Endodermal cell (in vitro differentiated cells): ENCODE data around the gene EGFR. TPM values are rescaled to one million over a fixed set of nuclear protein-coding genes. Genes with fewer than 3 reads are reported as not detected.

Experiments
- DNase-seq: peaks from one replicate; pipeline ENCODE4 v3.0.0-alpha.2; 2017
- H3K27ac ChIP-seq: 2 replicates; pipeline ENCODE4 v1.5.1; 2013; ENCODE audit warnings: mild to moderate bottlenecking, low read depth, low read length, moderate library complexity
- H3K27me3 ChIP-seq: 2 replicates; pipeline ENCODE4 v1.6.1; 2013; ENCODE audit warnings: mild to moderate bottlenecking, low read length, moderate library complexity; ENCODE audit not compliant: insufficient read depth, control insufficient read depth, poor library complexity, severe bottlenecking
- H3K36me3 ChIP-seq: 2 replicates; pipeline ENCODE4 v1.7.0; 2013; ENCODE audit warnings: mild to moderate bottlenecking, low read length, moderate library complexity; ENCODE audit not compliant: control insufficient read depth, insufficient read depth
- H3K4me1 ChIP-seq: one replicate; pipeline ENCODE4 v1.7.0; 2013; ENCODE audit warnings: low read length; ENCODE audit not compliant: control insufficient read depth, insufficient read depth
- H3K4me3 ChIP-seq: 2 replicates; pipeline ENCODE4 v1.5.1; 2013; ENCODE audit warnings: mild to moderate bottlenecking, low read length, moderate library complexity
- H3K9ac ChIP-seq: 2 replicates; pipeline ENCODE4 v1.6.1; 2013; ENCODE audit warnings: mild to moderate bottlenecking, low read length, moderate library complexity; ENCODE audit not compliant: poor library complexity, severe bottlenecking; ENCODE audit errors: extremely low read depth
- H3K9me3 ChIP-seq: 2 replicates; pipeline ENCODE4 v1.6.1; 2013; ENCODE audit warnings: mild to moderate bottlenecking, low read length, moderate library complexity; ENCODE audit not compliant: control insufficient read depth
- H3K27ac Mint-ChIP-seq: 2 replicates; pipeline ENCODE4 v1.8.0; 2020; ENCODE audit warnings: mixed read lengths
- H3K27me3 Mint-ChIP-seq: 2 replicates; pipeline ENCODE4 v1.8.0; 2021; ENCODE audit warnings: mild to moderate bottlenecking, mixed read lengths; ENCODE audit not compliant: insufficient read depth
- H3K36me3 Mint-ChIP-seq: 2 replicates; pipeline ENCODE4 v1.8.0; 2020; ENCODE audit warnings: low read depth, mixed read lengths
- H3K4me1 Mint-ChIP-seq: 2 replicates; pipeline ENCODE4 v1.8.0; 2020; ENCODE audit warnings: mixed read lengths
- H3K4me3 Mint-ChIP-seq: 2 replicates; pipeline ENCODE4 v1.8.0; 2020; ENCODE audit warnings: mild to moderate bottlenecking, moderate library complexity, mixed read lengths
- H3K9me3 Mint-ChIP-seq: 2 replicates; pipeline ENCODE4 v1.8.0; 2020; ENCODE audit warnings: mild to moderate bottlenecking, mixed read lengths
- WGBS, 2 experiments: methylation state at CpG; one replicate each; pipeline versions ENCODE4 v1.1.5 to v1.1.7; 2013; ENCODE audit warnings: missing lambda C conversion rate in 2 of 2, mixed read lengths in 1 of 2; ENCODE audit not compliant: insufficient coverage in 1 of 2, insufficient read length in 1 of 2; 5-methylcytosine and 5-hydroxymethylcytosine counted together
- total RNA-seq, 2 donors: library from RNA; stranded (reverse); fragmentation: NEBNext Ultra II Directional in 1 of 2; extraction: Animal tissue kit (Norgen Biotek cat#: 25700) in 1 of 2; gene quantifications; 2 replicates in 1 of 2; 3 replicates in 1 of 2; pipeline ENCODE4 v1.2.1, GENCODE V29; 2021
- TF ChIP-seq, protein P1 (sequence below): fragments of 200-600 bp; sonication (generic); conservative IDR thresholded peaks from 2 replicates; pipeline ENCODE4 v1.5.0; 2021; ENCODE audit warnings: antibody characterized with exemption, mild to moderate bottlenecking

EGFR gene
- total RNA-seq, 2 donors from 2014 or later: 5.0 to 5.8 TPM

DNA sequence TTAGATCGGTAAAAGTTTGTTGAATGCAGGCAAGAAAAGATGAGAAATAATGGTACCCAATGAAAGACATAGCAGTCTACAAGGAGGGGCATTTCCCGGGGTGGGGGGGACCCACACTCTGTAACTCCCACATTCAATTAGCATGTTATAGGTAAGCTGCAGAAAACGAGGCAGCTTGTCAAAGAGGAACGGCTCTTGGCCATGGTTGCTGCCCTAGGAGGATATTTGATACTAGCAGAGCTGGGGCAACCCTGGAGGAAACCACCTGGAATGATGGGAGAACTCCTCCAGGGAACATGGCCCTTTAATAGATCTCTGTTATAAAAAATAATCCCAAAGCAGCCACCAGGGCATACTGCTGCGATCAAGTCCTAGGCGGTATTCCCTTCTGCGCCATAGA, 98.5 kb downstream of the EGFR start:
- no peak overlapping the region for H3K27ac Mint-ChIP-seq
- no peak overlapping the region for H3K4me3 Mint-ChIP-seq
- 88 to 92% methylated on average over 3 to 7 of the region's 7 CpGs for WGBS, 2 experiments

DNA sequence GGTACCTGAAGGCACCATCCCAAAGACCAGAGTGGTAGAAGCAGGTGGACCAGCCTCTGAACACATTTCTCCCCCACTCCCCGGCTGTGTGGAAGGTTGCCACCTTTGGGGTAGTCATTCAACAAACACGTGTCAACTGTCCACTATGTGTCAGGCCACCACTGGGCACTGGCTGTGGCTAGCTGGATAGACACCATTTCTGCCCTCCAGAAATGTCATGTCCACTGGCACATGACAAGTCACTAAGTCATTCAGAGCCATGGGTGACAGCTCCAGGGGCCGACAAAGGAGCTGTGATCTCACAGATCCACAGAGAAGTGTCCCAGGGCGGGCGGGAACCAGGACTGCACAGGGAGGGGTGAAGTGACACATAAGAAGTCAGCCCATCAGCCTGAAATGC, 99.6 kb downstream of the EGFR start:
- Mint-ChIP-seq H3K27me3 (no peaks in the 10 kb centered on the region), H3K36me3 (no peaks in the 10 kb centered on the region), H3K4me1 (no peaks in the 10 kb centered on the region), H3K27ac (no peak overlapping the region), H3K4me3 (no peak overlapping the region), H3K9me3 (no peaks in the 10 kb centered on the region)
- no peak overlapping the region for H3K9ac ChIP-seq
- TF ChIP-seq, protein P1, sequence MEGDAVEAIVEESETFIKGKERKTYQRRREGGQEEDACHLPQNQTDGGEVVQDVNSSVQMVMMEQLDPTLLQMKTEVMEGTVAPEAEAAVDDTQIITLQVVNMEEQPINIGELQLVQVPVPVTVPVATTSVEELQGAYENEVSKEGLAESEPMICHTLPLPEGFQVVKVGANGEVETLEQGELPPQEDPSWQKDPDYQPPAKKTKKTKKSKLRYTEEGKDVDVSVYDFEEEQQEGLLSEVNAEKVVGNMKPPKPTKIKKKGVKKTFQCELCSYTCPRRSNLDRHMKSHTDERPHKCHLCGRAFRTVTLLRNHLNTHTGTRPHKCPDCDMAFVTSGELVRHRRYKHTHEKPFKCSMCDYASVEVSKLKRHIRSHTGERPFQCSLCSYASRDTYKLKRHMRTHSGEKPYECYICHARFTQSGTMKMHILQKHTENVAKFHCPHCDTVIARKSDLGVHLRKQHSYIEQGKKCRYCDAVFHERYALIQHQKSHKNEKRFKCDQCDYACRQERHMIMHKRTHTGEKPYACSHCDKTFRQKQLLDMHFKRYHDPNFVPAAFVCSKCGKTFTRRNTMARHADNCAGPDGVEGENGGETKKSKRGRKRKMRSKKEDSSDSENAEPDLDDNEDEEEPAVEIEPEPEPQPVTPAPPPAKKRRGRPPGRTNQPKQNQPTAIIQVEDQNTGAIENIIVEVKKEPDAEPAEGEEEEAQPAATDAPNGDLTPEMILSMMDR: no peak
- H3K4me3 ChIP-seq: no peak overlapping the region
- H3K4me1 ChIP-seq: no peaks in the 10 kb centered on the region
- H3K36me3 ChIP-seq: no peaks in the 10 kb centered on the region
- no peaks in the 10 kb centered on the region for H3K27me3 ChIP-seq
- no peaks in the 10 kb centered on the region for H3K9me3 ChIP-seq
- WGBS, 2 experiments: 90% methylated on average over 3 to 5 of the region's 5 CpGs
- no peak for DNase-seq
- no peak overlapping the region for H3K27ac ChIP-seq

More for the DNA sequence above, 98.5 kb downstream of the EGFR start:
- H3K36me3 Mint-ChIP-seq: no peaks in the 10 kb centered on the region
- H3K4me1 ChIP-seq: no peaks in the 10 kb centered on the region
- H3K9me3 Mint-ChIP-seq: no peaks in the 10 kb centered on the region
- TF ChIP-seq, protein P1: no peak
- no peaks in the 10 kb centered on the region for H3K9me3 ChIP-seq
- no peaks in the 10 kb centered on the region for H3K27me3 Mint-ChIP-seq
- H3K4me3 ChIP-seq: no peak overlapping the region
- H3K36me3 ChIP-seq: no peaks in the 10 kb centered on the region
- DNase-seq: no peak
- no peaks in the 10 kb centered on the region for H3K4me1 Mint-ChIP-seq
- H3K27me3 ChIP-seq: no peaks in the 10 kb centered on the region
- no peak overlapping the region for H3K27ac ChIP-seq
- H3K9ac ChIP-seq: no peak overlapping the region

DNA sequence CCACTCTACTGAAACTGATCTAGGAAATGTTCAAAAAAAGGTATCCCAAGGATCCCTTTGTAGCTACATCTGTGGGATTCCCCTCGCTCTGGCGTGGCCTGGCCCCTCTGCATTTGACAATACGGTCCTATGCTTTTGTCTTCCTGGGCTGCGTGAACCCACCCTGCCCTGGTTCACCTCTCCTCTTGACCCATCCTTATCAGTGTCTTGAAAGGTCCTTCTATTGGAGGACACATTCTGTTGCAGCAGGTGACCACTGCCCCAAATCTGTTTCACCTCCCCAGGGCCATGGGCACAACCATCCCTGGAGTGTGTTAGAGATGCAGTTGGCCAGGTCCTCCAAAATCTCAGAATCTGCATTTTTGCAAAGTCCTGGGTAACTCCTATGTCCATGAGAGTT, 100.8 kb downstream of the EGFR start:
- Histone ChIP-seq H3K9ac (no peak overlapping the region), H3K4me1 (no peaks in the 10 kb centered on the region), H3K4me3 (no peak overlapping the region), H3K27ac (no peak overlapping the region), H3K9me3 (no peaks in the 10 kb centered on the region), H3K27me3 (no peaks in the 10 kb centered on the region), H3K36me3 (no peaks in the 10 kb centered on the region)
- no peaks in the 10 kb centered on the region for H3K36me3 Mint-ChIP-seq
- TF ChIP-seq, protein P1: no peak
- 95 to 97% methylated on average over 4 of the region's 4 CpGs for WGBS, 2 experiments
- no peak overlapping the region for H3K4me3 Mint-ChIP-seq
- H3K27me3 Mint-ChIP-seq: no peaks in the 10 kb centered on the region
- no peak overlapping the region for H3K27ac Mint-ChIP-seq
- H3K9me3 Mint-ChIP-seq: no peaks in the 10 kb centered on the region
- DNase-seq: no peak
- no peaks in the 10 kb centered on the region for H3K4me1 Mint-ChIP-seq
